HG03039 (cell line): Measurements from ENCODE around the gene NCOA3.

Experiments used
- ATAC-seq: cut with Tn5 transposase; IDR thresholded peaks from one replicate; pipeline ENCODE4 v1.9.1; 2021; ENCODE audit warnings: mild to moderate bottlenecking, moderate library complexity; ENCODE audit not compliant: unreplicated experiment

The NCOA3 gene

GRCh38 chr20:47663354-47664067 lies 161.8 kb downstream of the NCOA3 start:
- no peak for ATAC-seq

GRCh38 chr20:47664068-47664437 lies 162.4 kb downstream of the NCOA3 start:
- ATAC-seq = no peak

DNA sequence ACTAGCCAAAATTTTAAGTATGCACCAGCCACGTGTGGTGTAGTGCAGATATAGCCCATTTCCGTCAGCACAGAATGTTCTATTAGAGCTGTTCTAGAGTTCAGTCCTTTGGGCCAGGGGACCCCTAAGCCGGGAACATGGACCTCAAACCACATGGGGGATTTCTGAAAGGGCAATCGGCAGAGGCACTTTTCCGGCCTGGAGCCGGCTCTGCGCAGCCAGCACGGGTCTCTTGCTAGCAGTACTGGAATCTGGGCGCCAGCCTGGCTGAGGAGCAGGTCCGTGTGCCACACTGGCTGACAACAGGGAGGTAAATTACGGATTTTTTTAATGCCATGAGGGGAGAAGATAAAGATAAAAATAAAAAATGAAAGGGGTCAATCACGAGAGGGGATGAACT lies 163.1 kb downstream of the NCOA3 start:
- ATAC-seq = no peak

DNA sequence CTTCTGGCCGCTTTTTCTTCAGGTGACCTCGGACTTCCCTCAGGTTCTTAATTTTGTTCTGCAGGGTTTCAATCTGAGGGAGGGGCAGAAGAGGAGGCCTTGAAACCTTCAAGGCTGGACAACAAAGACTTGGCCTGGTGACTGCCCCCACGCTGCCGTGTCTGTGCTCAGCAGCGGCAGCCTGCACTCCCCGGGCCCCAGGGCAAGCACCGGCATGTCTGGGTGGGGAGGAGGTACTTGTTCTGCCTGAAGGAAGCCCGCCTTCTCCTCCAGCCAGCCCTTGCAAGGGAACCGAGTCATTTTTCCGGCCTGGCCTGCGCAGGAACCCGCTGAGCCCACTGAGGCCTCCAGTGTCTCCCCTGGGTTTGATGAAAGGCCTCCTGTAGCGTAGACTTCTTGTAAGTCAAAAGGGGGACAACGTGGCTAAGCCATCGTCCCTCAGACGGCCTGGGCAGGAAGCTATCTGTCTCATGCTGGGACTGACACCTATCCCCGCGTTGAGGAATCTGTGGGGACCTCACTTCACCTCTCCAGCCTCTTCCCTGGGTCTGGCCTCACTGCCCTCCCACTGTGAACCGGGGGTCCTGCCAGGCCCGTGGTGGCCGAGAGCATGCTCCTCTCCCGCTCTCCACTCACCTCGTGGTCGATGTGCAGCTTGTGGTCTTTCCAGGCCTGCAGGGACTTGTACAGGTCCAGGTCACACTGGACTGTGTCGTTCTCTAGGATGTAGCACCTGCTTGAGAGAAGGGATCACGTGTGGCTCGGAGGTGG lies 163.7 kb downstream of the NCOA3 start:
- no peak for ATAC-seq

DNA sequence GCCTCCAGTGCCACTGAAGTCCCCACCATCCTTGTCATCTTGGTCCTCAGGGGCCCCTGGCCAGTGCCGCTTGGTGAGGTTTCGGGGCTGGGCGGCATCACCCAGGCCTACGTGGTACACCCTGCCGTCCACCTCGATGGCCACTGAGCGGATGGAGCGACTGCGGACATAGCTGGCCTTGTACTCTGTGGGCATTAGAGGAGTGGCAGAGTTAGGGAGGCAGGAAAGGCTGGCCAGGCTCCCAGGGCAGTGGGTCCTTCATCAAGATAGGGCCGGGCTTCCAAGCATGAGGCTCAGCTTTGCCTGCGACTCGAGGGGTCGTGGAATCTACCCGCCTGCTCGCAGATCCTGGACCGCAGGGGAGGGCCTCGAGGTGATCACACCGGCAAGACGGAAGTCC lies 164.6 kb downstream of the NCOA3 start:
- no peak for ATAC-seq

DNA sequence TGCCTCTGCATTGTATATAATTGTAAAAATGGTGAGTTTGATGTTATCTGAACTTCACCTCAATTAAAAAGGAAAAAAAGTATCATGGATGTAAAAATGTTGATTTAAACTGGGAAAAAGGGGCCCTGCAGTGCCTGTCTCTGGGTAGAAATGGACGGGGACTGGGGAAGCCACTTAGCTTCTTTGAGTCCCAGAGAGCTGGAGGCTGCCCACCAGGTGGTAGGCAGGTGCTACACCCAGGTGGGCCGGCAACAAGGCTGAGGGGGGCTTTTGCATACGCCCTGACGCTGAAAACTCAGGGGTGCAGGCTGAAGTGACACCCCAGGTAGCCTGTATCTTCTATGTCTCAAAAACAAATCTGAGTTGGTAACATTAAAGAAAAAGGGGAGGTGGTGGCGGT lies 165.4 kb downstream of the NCOA3 start:
- ATAC-seq = no peak

DNA sequence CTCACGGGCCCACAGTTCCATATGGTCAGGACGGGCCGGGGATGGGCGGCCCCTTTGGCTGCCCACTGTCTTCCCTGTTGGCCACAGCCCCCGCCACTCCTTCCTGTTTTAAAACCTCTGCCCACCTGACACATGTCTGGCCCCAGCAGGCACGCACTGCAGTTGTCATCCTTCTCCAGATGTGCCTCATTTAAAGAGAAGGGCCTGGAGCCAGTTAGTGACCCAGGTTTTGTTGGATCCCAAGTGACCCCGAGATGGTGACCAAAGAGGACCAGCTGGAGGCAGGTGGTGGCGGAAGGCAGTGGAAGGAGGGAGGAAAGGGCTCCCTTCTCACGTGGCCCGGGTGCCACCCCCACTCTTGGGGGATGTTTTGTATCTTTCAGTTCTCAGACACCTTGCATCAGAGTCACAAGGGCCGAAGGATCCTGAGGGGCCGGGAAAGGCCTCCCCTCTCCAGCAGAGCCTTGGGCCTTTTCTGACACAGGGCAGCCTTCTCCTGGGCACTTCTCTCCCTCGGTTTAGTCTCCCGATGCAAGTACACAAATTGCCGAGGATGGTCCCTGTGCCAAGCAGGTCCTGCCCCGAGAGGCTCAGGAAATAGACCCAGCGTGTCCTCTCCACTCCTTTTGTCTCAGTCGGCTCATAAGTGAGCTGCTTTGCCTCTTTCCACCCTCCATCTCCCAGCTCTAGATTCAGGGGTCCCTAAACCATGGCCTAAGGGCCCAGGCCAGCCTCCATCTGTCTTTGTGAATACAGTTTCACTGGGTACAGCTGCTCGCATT lies 166.0 kb downstream of the NCOA3 start:
- no peak for ATAC-seq

DNA sequence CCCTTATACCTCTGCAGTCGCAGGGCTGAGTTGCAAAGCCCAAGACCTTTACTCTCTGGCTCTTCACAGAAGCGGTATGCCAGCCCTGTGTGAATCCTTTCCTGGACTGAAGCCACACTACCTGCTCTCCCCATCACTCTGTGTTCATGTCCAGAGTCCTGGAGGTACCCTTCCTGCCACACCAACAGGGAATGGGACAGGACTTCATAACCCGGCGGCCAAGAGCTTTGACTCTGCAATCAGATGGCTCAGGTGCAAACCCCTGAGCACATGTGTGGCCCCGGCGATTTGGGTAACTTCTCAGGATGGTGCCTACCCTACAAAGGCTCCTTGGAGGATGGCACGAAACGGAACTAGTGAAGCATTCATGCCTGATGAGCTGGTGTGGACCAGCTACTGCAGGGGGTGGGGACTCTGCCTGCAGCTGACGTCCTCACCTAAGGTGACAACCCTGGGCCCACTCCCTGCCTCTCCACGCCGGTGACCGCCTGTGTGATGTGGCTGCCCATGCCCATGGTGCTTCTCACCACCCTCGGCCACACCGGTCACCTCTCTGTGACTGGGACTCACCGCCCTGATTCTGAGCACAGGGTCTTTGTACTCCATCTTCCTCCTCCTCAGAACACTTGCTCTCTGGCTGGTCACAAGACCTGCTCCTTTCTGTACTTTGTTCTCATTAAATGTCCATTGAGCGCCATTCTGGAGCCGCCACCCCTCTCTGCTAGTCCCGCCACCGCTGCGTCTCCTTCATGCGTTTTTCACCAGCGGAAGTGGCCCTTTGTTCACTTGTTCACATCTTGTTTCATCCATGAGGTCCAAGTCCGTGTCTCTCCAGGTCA lies 166.8 kb downstream of the NCOA3 start:
- ATAC-seq = no peak

DNA sequence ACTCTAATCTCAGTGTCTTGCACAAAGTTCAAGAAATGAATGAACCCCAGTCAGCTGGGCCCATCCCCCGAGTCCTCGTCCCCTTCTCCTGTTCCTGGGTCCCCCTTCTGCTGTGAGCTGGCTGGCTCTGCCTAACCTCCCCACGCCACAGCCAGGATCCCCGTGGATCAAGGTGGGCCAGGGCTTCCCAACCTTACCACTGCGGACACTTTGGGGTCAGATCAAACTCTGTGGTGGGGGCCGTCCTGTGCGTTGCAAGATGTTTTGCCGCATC lies 167.4 kb downstream of the NCOA3 start:
- ATAC-seq = no peak

DNA sequence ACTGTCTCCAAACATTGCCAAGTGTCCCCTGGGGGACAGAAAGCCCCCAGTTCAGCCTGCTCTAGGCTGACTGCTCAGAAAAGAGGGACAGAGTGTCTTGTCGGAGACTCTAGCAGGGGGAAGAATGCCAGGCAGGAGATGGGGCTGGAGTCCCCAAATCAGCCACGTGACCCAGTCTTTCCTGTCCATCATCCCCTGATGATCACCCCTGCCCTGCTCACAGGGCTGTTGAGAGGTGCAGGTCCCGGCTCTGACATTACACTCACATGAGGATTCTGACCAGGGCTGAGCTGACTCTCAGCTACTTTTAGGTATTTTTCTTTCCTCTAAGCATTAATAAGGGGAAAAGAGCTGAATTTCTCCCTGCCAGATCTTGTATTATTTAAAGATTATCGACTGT lies 167.8 kb downstream of the NCOA3 start:
- ATAC-seq = no peak

- no peak for ATAC-seq
These were observed 168.5 kb downstream of the NCOA3 start for GRCh38 chr20:47669927-47670890.

DNA sequence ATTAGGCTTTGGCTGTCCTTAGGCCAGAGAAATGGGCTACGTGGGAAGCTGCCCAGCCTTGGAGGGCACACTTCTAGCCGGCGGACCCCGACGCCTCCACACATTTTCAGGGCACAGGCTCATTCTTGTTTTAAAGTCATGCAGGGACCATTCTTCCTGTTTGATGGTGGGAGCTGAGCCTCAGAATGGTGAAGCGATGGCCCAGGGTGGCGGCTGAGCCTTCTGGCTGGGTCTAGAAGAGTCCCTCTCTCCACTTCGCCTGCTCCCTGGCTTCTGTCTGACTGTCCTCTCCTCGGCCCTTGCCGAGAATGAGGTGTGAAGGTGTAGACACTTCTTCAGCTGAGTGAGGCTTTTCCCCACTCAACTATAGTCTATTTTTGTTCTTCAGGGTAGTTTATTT lies 169.2 kb downstream of the NCOA3 start:
- ATAC-seq = no peak

- ATAC-seq = no peak
These were observed 170.5 kb downstream of the NCOA3 start for GRCh38 chr20:47672166-47672565.

GRCh38 chr20:47672886-47673670 lies 171.4 kb downstream of the NCOA3 start:
- no peak for ATAC-seq

DNA sequence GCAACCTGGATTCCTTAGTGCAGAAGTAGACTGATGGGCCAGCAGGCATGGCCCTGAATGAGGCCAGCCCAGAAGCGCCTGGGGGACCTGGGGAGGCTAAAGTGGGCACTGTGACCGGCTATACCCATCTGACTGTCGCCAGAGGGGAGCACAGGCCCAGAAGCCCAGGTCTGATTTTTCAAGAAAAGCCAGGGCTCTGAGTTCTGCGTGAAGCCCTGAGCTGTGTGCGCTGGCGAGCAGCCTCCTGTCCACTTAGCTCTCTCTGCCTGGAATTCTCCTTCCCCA lies 171.9 kb downstream of the NCOA3 start:
- ATAC-seq = no peak

- ATAC-seq = no peak
These were observed 172.5 kb downstream of the NCOA3 start for GRCh38 chr20:47674145-47674544.

DNA sequence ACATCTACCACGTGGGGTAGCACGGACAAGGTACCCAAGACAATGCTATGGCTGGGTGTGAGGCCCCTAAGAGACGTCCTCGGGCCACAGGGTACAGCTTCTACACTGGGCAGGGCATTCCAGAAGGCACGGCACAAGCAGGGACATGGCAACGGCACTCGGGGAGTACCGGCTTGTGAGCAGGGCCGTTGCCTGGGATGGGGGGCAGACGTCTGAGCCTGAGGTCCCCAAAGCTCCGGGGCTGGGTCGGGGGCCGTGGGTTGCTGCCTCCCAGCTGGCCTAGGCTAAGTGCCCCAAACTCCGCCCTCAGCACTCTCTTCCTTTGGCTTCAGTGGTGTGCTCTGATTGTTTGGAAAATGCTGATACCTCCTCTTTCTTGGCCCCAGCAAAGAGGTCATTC lies 173.0 kb downstream of the NCOA3 start:
- no peak for ATAC-seq

GRCh38 chr20:47675190-47676142 lies 173.8 kb downstream of the NCOA3 start:
- no peak for ATAC-seq
